K562 (cell line): ENCODE results near the gene APOL2. TPM values are rescaled to one million over a fixed set of nuclear protein-coding genes. Genes with fewer than 3 reads are reported as not detected.

Source experiments
- ATAC-seq: fragments of 200-7000 bp; cut with Tn5 transposase; 3 replicates; pipeline ENCODE4 v1.9.1; 2020; ENCODE audit warnings: moderate library complexity
- BruUV-seq: library from RNA; stranded (reverse); fragments of 400-500 nt; replicated peaks from 2 replicates; lab custom pipeline; 2021; lab: Mats Ljungman, UMichigan
- CTCF ChIA-PET: fragments of 300-600 bp; formaldehyde crosslinking; extraction: SDS; loops from one replicate; lab custom pipeline; 2021; ENCODE audit warnings: low intra/inter-chr PET ratio; lab: Yijun Ruan, JAX
- POLR2A ChIA-PET: fragments of 300-600, 350-650 bp; sonication (Branson Sonifier 250); formaldehyde crosslinking; extraction: SDS; loops from one replicate; lab custom pipeline; 2021; ENCODE audit warnings: antibody characterized with exemption, inconsistent platforms; lab: Yijun Ruan, JAX
- DNase-seq, 4 experiments: peaks; one replicate each; pipeline versions ENCODE4 v3.0.0 to v3.0.0-alpha.2; 2011 to 2018; ENCODE audit warnings: low spot score in 3 of 4, mixed read lengths in 3 of 4; ENCODE audit errors: extremely low read depth in 1 of 4
- FAIRE-seq: peaks from 2 replicates; lab custom pipeline; 2011; peaks lifted over from hg19 to GRCh38; lab: Jason Lieb, UNC
- H2AFZ ChIP-seq: 2 replicates; pipeline ENCODE4 v1.6.0; 2011; ENCODE audit warnings: low read depth, low read length, control low read depth, inconsistent platforms
- H3K27ac ChIP-seq: fragments of 200-600 bp; 3 replicates; pipeline ENCODE4 v1.8.0; 2011; ENCODE audit warnings: low read depth, mild to moderate bottlenecking, control low read depth, inconsistent platforms, low read length, moderate library complexity, mixed read lengths; ENCODE audit errors: extremely low read depth
- H3K27me3 ChIP-seq, 2 experiments: fragments of 300-600 bp in 1 of 2; 2 replicates in 1 of 2; 3 replicates in 1 of 2; pipeline versions ENCODE4 v1.6.0 to v1.8.0; 2011; ENCODE audit warnings: inconsistent platforms in 2 of 2, low read length in 2 of 2, mild to moderate bottlenecking in 1 of 2, mixed read lengths in 1 of 2, moderate library complexity in 1 of 2; ENCODE audit not compliant: control insufficient read depth in 2 of 2, insufficient read depth in 2 of 2
- H3K36me3 ChIP-seq: fragments of 300-600 bp; 3 replicates; pipeline ENCODE4 v1.8.0; 2011; ENCODE audit warnings: mild to moderate bottlenecking, low read length, inconsistent platforms; ENCODE audit not compliant: control insufficient read depth, insufficient read depth
- H3K4me1 ChIP-seq, 2 experiments: fragments of 200-600 bp in 1 of 2; replicated peaks in 1 of 2; 2 replicates in 1 of 2; 3 replicates in 1 of 2; pipeline versions ENCODE4 v1.5.1 to v1.8.0; 2011; ENCODE audit warnings: inconsistent platforms in 2 of 2, low read length in 2 of 2, mild to moderate bottlenecking in 1 of 2, mixed read lengths in 1 of 2, moderate library complexity in 1 of 2; ENCODE audit not compliant: control insufficient read depth in 2 of 2, insufficient read depth in 2 of 2
- H3K4me2 ChIP-seq: 2 replicates; pipeline ENCODE4 v1.6.1; 2011; ENCODE audit warnings: low read length, control low read depth, inconsistent platforms, mixed read lengths; ENCODE audit not compliant: insufficient read depth
- H3K4me3 ChIP-seq: fragments of 200-600 bp; sonication (generic), shearing (Covaris generic); 2 replicates; pipeline ENCODE4 v1.5.1; 2016; ENCODE audit warnings: control low read depth, inconsistent platforms
- H3K79me2 ChIP-seq: fragments of 200-600 bp; 3 replicates; pipeline ENCODE4 v1.8.0; 2011; ENCODE audit warnings: low read length, inconsistent platforms; ENCODE audit not compliant: control insufficient read depth, insufficient read depth
- H3K9ac ChIP-seq, 2 experiments: 2 replicates each; pipeline versions ENCODE4 v1.6.0 to v1.6.1; 2011; ENCODE audit warnings: low read depth in 2 of 2, low read length in 2 of 2, control low read depth in 1 of 2, inconsistent platforms in 1 of 2, mild to moderate bottlenecking in 1 of 2, mixed read lengths in 1 of 2; ENCODE audit not compliant: insufficient read depth in 1 of 2
- H3K9me1 ChIP-seq: one replicate; pipeline ENCODE4 v1.6.0; 2011; ENCODE audit warnings: inconsistent platforms, mild to moderate bottlenecking, low read length, moderate library complexity; ENCODE audit not compliant: control insufficient read depth, insufficient read depth
- H3K9me3 ChIP-seq: replicated peaks from 2 replicates; pipeline ENCODE4 v1.5.1; 2011; ENCODE audit warnings: low read depth, low read length, inconsistent platforms; ENCODE audit not compliant: control insufficient read depth, insufficient read depth
- H4K20me1 ChIP-seq: replicated peaks from 2 replicates; pipeline ENCODE4 v1.6.1; 2011; ENCODE audit warnings: low read length, inconsistent platforms, mixed read lengths; ENCODE audit not compliant: control insufficient read depth, insufficient read depth
- ARNT ChIP-seq, 2 experiments: fragments of 450-650 bp; IDR thresholded peaks; 2 replicates each; pipeline ENCODE4 v1.6.1; 2016; ENCODE audit warnings: mild to moderate bottlenecking in 1 of 2
- CTBP1 ChIP-seq: fragments of 450-650 bp; IDR thresholded peaks from 2 replicates; pipeline ENCODE4 v1.6.1; 2016; ENCODE audit warnings: borderline replicate concordance
- ELF4 ChIP-seq: fragments of 450-650 bp; formaldehyde crosslinking; IDR thresholded peaks from 2 replicates; pipeline ENCODE4 v1.4.0; 2022; ENCODE audit warnings: missing genetic modification characterization
- GATAD2B ChIP-seq: fragments of 450-650 bp; IDR thresholded peaks from 2 replicates; pipeline ENCODE4 v1.6.1; 2017; ENCODE audit warnings: mild to moderate bottlenecking, borderline replicate concordance
- ILF3 ChIP-seq: fragments of 450-650 bp; IDR thresholded peaks from 2 replicates; pipeline ENCODE4 v1.6.1; 2018; ENCODE audit warnings: antibody characterized with exemption, mild to moderate bottlenecking, moderate library complexity, borderline replicate concordance
- KDM4B ChIP-seq, 2 experiments: fragments of 450-650 bp in 1 of 2; sonication (generic) in 1 of 2; IDR thresholded peaks; 2 replicates each; pipeline ENCODE4 v1.6.1; 2016 to 2017; ENCODE audit warnings: borderline replicate concordance in 2 of 2, antibody characterized with exemption in 1 of 2, low read depth in 1 of 2, mild to moderate bottlenecking in 1 of 2
- KLF1 ChIP-seq: fragments of 450-650 bp; IDR thresholded peaks from 2 replicates; pipeline ENCODE4 v1.6.1; 2016; ENCODE audit warnings: missing genetic modification characterization, missing compliant biosample characterization
- KLF13 ChIP-seq: fragments of 450-650 bp; IDR thresholded peaks from 2 replicates; pipeline ENCODE4 v1.6.1; 2016; ENCODE audit warnings: missing genetic modification characterization, low read depth, mild to moderate bottlenecking, missing compliant biosample characterization, moderate library complexity, borderline replicate concordance
- PCBP2 ChIP-seq: fragments of 200-400 bp; formaldehyde crosslinking; IDR thresholded peaks from 2 replicates; pipeline ENCODE4 v1.6.1; 2018; ENCODE audit warnings: low read length, low read depth, mild to moderate bottlenecking, moderate library complexity; ENCODE audit not compliant: poor library complexity, severe bottlenecking
- RBM25 ChIP-seq: fragments of 200-400 bp; formaldehyde crosslinking; IDR thresholded peaks from 2 replicates; pipeline ENCODE4 v1.6.1; 2018; ENCODE audit warnings: low read length, low read depth, moderate library complexity; ENCODE audit not compliant: severe bottlenecking
- SLC30A9 ChIP-seq: fragments of 250-450 bp; sonication (Bioruptor Pico); IDR thresholded peaks from 2 replicates; pipeline ENCODE4 v1.8.0; 2022; ENCODE audit warnings: mild to moderate bottlenecking, moderate library complexity
- SRF ChIP-seq, 2 experiments: fragments of 250-450, 450-650 bp in 1 of 2; sonication (Bioruptor Pico) in 1 of 2; sonication (generic) in 1 of 2; formaldehyde crosslinking; IDR thresholded peaks; 2 replicates each; pipeline versions ENCODE4 v1.5.0 to v1.5.1; 2020 to 2022; ENCODE audit warnings: mild to moderate bottlenecking in 1 of 2, missing genetic modification reagents in 1 of 2
- ZC3H4 ChIP-seq: sonication (generic); formaldehyde crosslinking; IDR thresholded peaks from 2 replicates; pipeline ENCODE4 v1.9.0; 2021; ENCODE audit warnings: missing genetic modification reagents, borderline replicate concordance
- ZFP36 ChIP-seq: fragments of 150-350 bp; IDR thresholded peaks from 2 replicates; pipeline ENCODE4 v1.6.1; 2018; ENCODE audit warnings: low read length, low read depth; ENCODE audit not compliant: partially characterized antibody
- ZNF76 ChIP-seq: fragments of 250-450 bp; sonication (Bioruptor Pico); IDR thresholded peaks from 2 replicates; pipeline ENCODE4 v1.4.0; 2020; ENCODE audit warnings: mild to moderate bottlenecking, moderate library complexity, borderline replicate concordance
- ZNF778 ChIP-seq: fragments of 450-650 bp; formaldehyde crosslinking; IDR thresholded peaks from 2 replicates; pipeline ENCODE4 v1.4.0; 2020; ENCODE audit warnings: mild to moderate bottlenecking, moderate library complexity
- in situ Hi-C: fragments of 300-500 bp; cut with MboI; formaldehyde crosslinking; loops from 4 replicates; pipeline ENCODE4 v1.15.0; 2018; ENCODE audit warnings: inconsistent platforms, mixed read lengths
- intact Hi-C: fragments of 100-400 bp; cut with micrococcal nuclease; formaldehyde crosslinking; loops from 2 replicates; pipeline ENCODE4 v1.14.2; 2022
- polyA plus RNA-seq, 8 experiments: library from polyadenylated mRNA; depleted of rRNA in 4 of 8; stranded (reverse) in 5 of 8; unstranded in 3 of 8; fragments of >200 nt; fragmentation: Nextera tagmentation in 2 of 8; fragmentation: Illumina TruSeq in 1 of 8; extraction: Ambion mirVana in 2 of 8; extraction: Trizol in 1 of 8; gene quantifications; 2 replicates each; pipeline versions ENCODE4 v1.2.1 to v1.2.3, GENCODE V29; 2011 to 2014; ENCODE audit warnings: inconsistent platforms in 1 of 8, missing spikeins in 1 of 8
- total RNA-seq, 7 experiments: library from RNA; depleted of rRNA in 6 of 7; stranded (reverse); fragments of >200 nt in 6 of 7; fragmentation: Illumina TruSeq in 2 of 7; extraction: Trizol in 2 of 7; gene quantifications; 2 replicates each; pipeline versions ENCODE4 v1.2.1 to v1.2.3, GENCODE V29; 2011 to 2021; ENCODE audit warnings: low replicate concordance in 1 of 7
- TF ChIP-seq, protein P1 (sequence below): fragments of 250-450 bp; sonication (Bioruptor Pico); IDR thresholded peaks from 2 replicates; pipeline ENCODE4 v1.8.0; 2022; ENCODE audit warnings: moderate library complexity, mild to moderate bottlenecking, inconsistent platforms
- TF ChIP-seq, protein P2 (sequence below): fragments of 250-450 bp; sonication (Bioruptor Pico); IDR thresholded peaks from 2 replicates; pipeline ENCODE4 v1.4.0; 2020
- TF ChIP-seq, protein P3 (sequence below): sonication (generic); formaldehyde crosslinking; IDR thresholded peaks from 2 replicates; pipeline ENCODE4 v1.8.0; 2022; ENCODE audit warnings: mild to moderate bottlenecking, missing genetic modification reagents

The APOL2 gene
- total and polyA plus RNA-seq, 9 of the 15 experiments (the other 6 are each of a cell fraction or from before 2014, with no cell fraction given), result 2.7 to 10.6 (median 8.9) TPM

DNA sequence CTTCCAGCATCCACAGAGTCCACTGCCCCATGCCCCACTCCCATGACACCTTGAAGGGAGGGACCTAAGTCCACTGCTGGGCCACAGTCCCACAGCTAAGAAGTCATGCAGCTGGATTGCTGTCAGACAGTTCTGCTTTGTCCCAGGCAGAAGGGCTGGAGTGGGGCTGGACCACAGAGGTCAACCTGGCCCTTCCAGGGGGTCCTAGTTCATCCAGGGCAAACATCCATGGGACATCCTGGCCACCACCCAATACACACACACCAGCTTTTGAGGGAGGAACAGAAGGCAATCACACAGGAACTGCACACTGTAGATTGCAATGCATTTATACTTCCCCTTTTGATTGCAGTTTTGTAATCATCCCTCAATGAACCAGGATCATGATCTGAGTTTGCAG is 26.4 kb downstream of the APOL2 start:
- ChIA-PET CTCF (no interaction called here), POLR2A (no interaction called here)
- H3K27ac ChIP-seq, result no peak overlapping the region
- H3K9me1 ChIP-seq, result no peaks in the 10 kb centered on the region
- FAIRE-seq, result no peak
- peaks cover 2% of the 10 kb centered on the region; the same call in 1 of the 2 replicates for H3K9me3 ChIP-seq
- no peak overlapping the region for H3K4me3 ChIP-seq
- H3K4me1 ChIP-seq, result peaks cover 0 to 5% of the 10 kb centered on the region in 2 experiments; a peak in 2 of 5 replicates
- intact Hi-C loops (no loop called here), in situ Hi-C loops (no loop called here)
- no peak for ATAC-seq
- no peaks in the 10 kb centered on the region for H3K27me3 ChIP-seq
- no peaks in the 10 kb centered on the region for H3K79me2 ChIP-seq
- TF ChIP-seq, protein P1, sequence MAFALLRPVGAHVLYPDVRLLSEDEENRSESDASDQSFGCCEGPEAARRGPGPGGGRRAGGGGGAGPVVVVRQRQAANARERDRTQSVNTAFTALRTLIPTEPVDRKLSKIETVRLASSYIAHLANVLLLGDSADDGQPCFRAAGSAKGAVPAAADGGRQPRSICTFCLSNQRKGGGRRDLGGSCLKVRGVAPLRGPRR (CRISPR knock-in tag), result no peak
- no peak for TF ChIP-seq KLF13
- TF ChIP-seq RBM25, result no peak
- TF ChIP-seq ZC3H4 (CRISPR knock-in tag), result no peak
- TF ChIP-seq ZNF76 (CRISPR knock-in tag), result no peak
- TF ChIP-seq, protein P2, sequence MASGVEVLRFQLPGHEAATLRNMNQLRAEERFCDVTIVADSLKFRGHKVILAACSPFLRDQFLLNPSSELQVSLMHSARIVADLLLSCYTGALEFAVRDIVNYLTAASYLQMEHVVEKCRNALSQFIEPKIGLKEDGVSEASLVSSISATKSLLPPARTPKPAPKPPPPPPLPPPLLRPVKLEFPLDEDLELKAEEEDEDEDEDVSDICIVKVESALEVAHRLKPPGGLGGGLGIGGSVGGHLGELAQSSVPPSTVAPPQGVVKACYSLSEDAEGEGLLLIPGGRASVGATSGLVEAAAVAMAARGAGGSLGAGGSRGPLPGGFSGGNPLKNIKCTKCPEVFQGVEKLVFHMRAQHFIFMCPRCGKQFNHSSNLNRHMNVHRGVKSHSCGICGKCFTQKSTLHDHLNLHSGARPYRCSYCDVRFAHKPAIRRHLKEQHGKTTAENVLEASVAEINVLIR (CRISPR knock-in tag), result no peak
- TF ChIP-seq ELF4 (CRISPR knock-in tag), result no peak
- TF ChIP-seq, protein P3, sequence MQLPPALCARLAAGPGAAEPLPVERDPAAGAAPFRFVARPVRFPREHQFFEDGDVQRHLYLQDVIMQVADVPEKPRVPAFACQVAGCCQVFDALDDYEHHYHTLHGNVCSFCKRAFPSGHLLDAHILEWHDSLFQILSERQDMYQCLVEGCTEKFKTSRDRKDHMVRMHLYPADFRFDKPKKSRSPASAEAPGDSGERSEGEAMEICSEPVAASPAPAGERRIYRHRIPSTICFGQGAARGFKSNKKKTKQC (CRISPR knock-in tag), result no peak
- no peak for TF ChIP-seq KDM4B (IDR thresholded peaks at IDR 0.05; ENCODE audit: borderline replicate concordance in 2 of 2, low read depth in 1 of 2)
- TF ChIP-seq ARNT (IDR thresholded peaks at IDR 0.05), result no peak
- no peak for TF ChIP-seq ILF3
- no peak for TF ChIP-seq ZNF778
- no peak for TF ChIP-seq KLF1 (tag)
- no peak for TF ChIP-seq SRF (CRISPR knock-in tag; IDR thresholded peaks at IDR 0.05)
- TF ChIP-seq CTBP1, result no peak
- no peak for TF ChIP-seq ZFP36
- no peak for TF ChIP-seq PCBP2
- TF ChIP-seq SLC30A9 (CRISPR knock-in tag), result no peak
- TF ChIP-seq GATAD2B, result no peak
- no TSS peak for BruUV-seq
- H3K4me2 ChIP-seq, result no peak overlapping the region
- no peaks in the 10 kb centered on the region for H3K36me3 ChIP-seq
- no peak overlapping the region for H3K9ac ChIP-seq
- no peak for DNase-seq
- no peaks in the 10 kb centered on the region for H4K20me1 ChIP-seq
- H2AFZ ChIP-seq, result no peak overlapping the region
